C4-2B (cell line): Measurements from ENCODE around the gene PTPN11.

Experiments
- CTCF ChIP-seq: fragments of 450-650 bp; conservative IDR thresholded peaks from 2 replicates; pipeline ENCODE4 v1.5.1; 2017; ENCODE audit warnings: mild to moderate bottlenecking
- ZFX ChIP-seq: fragments of 450-650 bp; IDR thresholded peaks from 2 replicates; pipeline ENCODE4 v1.6.1; 2017

- TF ChIP-seq CTCF (peak; percentile 60), ZFX (peak; percentile 85)
Observed at GRCh38 chr12:112418608-112419296, at the start of gene PTPN11.
